K562 (cell line): ENCODE results near the gene SVBP. TPM values are rescaled to one million over a fixed set of nuclear protein-coding genes. Genes with fewer than 3 reads are reported as not detected.

Experiments used
- CHAMP1 ChIP-seq: fragments of 450-650 bp; IDR thresholded peaks from 2 replicates; pipeline ENCODE4 v1.6.1; 2016; ENCODE audit warnings: mild to moderate bottlenecking
- CHD2 ChIP-seq: IDR thresholded peaks from 2 replicates; pipeline ENCODE4 v1.6.1; 2011; ENCODE audit warnings: low read depth, low read length
- CTBP1 ChIP-seq: fragments of 450-650 bp; IDR thresholded peaks from 2 replicates; pipeline ENCODE4 v1.6.1; 2016; ENCODE audit warnings: borderline replicate concordance
- FOXJ3 ChIP-seq: sonication (generic); formaldehyde crosslinking; IDR thresholded peaks from 2 replicates; pipeline ENCODE4 v1.4.0; 2020; ENCODE audit warnings: mild to moderate bottlenecking, missing genetic modification reagents
- ILF3 ChIP-seq: fragments of 450-650 bp; IDR thresholded peaks from 2 replicates; pipeline ENCODE4 v1.6.1; 2018; ENCODE audit warnings: antibody characterized with exemption, mild to moderate bottlenecking, moderate library complexity, borderline replicate concordance
- JUNB ChIP-seq: fragments of 450-650 bp; formaldehyde crosslinking; conservative IDR thresholded peaks from 2 replicates; pipeline ENCODE4 v1.4.0; 2020; ENCODE audit warnings: mild to moderate bottlenecking
- KLF10 ChIP-seq: fragments of 250-450 bp; sonication (Bioruptor Pico); IDR thresholded peaks from 2 replicates; pipeline ENCODE4 v1.6.1; 2021; ENCODE audit warnings: matching md5 sums
- MEF2D ChIP-seq: conservative IDR thresholded peaks from 2 replicates; pipeline ENCODE4 v1.6.1; 2016; ENCODE audit warnings: low read depth, missing genetic modification characterization, missing compliant biosample characterization
- MNT ChIP-seq, 2 experiments: fragments of 450-650 bp; conservative IDR thresholded peaks; 2 replicates each; pipeline ENCODE4 v1.6.1; 2017; ENCODE audit warnings: mild to moderate bottlenecking in 2 of 2, moderate library complexity in 2 of 2
- NR1H2 ChIP-seq: sonication (generic); formaldehyde crosslinking; IDR thresholded peaks from 2 replicates; pipeline ENCODE4 v1.4.0; 2020; ENCODE audit warnings: mild to moderate bottlenecking, missing genetic modification reagents
- RBM22 ChIP-seq: fragments of 200-400 bp; formaldehyde crosslinking; IDR thresholded peaks from 2 replicates; pipeline ENCODE4 v1.6.1; 2018; ENCODE audit warnings: low read length, low read depth; ENCODE audit not compliant: poor library complexity, severe bottlenecking
- SLC30A9 ChIP-seq: fragments of 250-450 bp; sonication (Bioruptor Pico); IDR thresholded peaks from 2 replicates; pipeline ENCODE4 v1.8.0; 2022; ENCODE audit warnings: mild to moderate bottlenecking, moderate library complexity
- YY1 ChIP-seq, 3 experiments: IDR thresholded peaks; 2 replicates each; pipeline ENCODE4 v1.6.1; 2011; ENCODE audit warnings: low read length in 2 of 3, mild to moderate bottlenecking in 2 of 3, moderate library complexity in 2 of 3, borderline replicate concordance in 1 of 3, control low read depth in 1 of 3, low read depth in 1 of 3; ENCODE audit not compliant: insufficient read depth in 3 of 3, insufficient replicate concordance in 2 of 3, control insufficient read depth in 1 of 3, insufficient read length in 1 of 3; ENCODE audit errors: extremely low read depth in 1 of 3
- polyA plus RNA-seq, 8 experiments: library from polyadenylated mRNA; depleted of rRNA in 4 of 8; stranded (reverse) in 5 of 8; unstranded in 3 of 8; fragments of >200 nt; fragmentation: Nextera tagmentation in 2 of 8; fragmentation: Illumina TruSeq in 1 of 8; extraction: Ambion mirVana in 2 of 8; extraction: Trizol in 1 of 8; gene quantifications; 2 replicates each; pipeline versions ENCODE4 v1.2.1 to v1.2.3, GENCODE V29; 2011 to 2014; ENCODE audit warnings: inconsistent platforms in 1 of 8, missing spikeins in 1 of 8
- total RNA-seq, 7 experiments: library from RNA; depleted of rRNA in 6 of 7; stranded (reverse); fragments of >200 nt in 6 of 7; fragmentation: Illumina TruSeq in 2 of 7; extraction: Trizol in 2 of 7; gene quantifications; 2 replicates each; pipeline versions ENCODE4 v1.2.1 to v1.2.3, GENCODE V29; 2011 to 2021; ENCODE audit warnings: low replicate concordance in 1 of 7
- TF ChIP-seq, protein P1 (sequence below): fragments of 450-650 bp; IDR thresholded peaks from one replicate; pipeline ENCODE4 v1.6.1; 2018; ENCODE audit warnings: mild to moderate bottlenecking, moderate library complexity; ENCODE audit not compliant: partially characterized antibody
- TF ChIP-seq, protein P2 (sequence below): sonication (generic); formaldehyde crosslinking; IDR thresholded peaks from 2 replicates; pipeline ENCODE4 v1.8.1; 2022; ENCODE audit warnings: missing genetic modification reagents

SVBP gene
- total and polyA plus RNA-seq, 9 of the 15 experiments (the other 6 are each of a cell fraction or from before 2014, with no cell fraction given): 31.7 to 49.7 (median 40.0) TPM

- TF ChIP-seq, protein P1, sequence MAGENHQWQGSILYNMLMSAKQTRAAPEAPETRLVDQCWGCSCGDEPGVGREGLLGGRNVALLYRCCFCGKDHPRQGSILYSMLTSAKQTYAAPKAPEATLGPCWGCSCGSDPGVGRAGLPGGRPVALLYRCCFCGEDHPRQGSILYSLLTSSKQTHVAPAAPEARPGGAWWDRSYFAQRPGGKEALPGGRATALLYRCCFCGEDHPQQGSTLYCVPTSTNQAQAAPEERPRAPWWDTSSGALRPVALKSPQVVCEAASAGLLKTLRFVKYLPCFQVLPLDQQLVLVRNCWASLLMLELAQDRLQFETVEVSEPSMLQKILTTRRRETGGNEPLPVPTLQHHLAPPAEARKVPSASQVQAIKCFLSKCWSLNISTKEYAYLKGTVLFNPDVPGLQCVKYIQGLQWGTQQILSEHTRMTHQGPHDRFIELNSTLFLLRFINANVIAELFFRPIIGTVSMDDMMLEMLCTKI: no peak
- TF ChIP-seq CHAMP1: no peak
- peak; percentile 66 to 96 (median 92) for TF ChIP-seq YY1 (IDR thresholded peaks at IDR 0.05; ENCODE audit: borderline replicate concordance in 1 of 3, control insufficient read depth in 1 of 3, extremely low read depth in 1 of 3, insufficient read depth in 3 of 3, insufficient read length in 1 of 3, insufficient replicate concordance in 2 of 3, low read depth in 1 of 3, low read length in 2 of 3)
- no peak for TF ChIP-seq KLF10
- peak in 1 of 2 experiments; percentile 42; a peak in 3 of 4 replicates for TF ChIP-seq MNT (conservative IDR thresholded peaks at IDR 0.05)
- TF ChIP-seq RBM22: peak; percentile 62
- TF ChIP-seq, protein P2, sequence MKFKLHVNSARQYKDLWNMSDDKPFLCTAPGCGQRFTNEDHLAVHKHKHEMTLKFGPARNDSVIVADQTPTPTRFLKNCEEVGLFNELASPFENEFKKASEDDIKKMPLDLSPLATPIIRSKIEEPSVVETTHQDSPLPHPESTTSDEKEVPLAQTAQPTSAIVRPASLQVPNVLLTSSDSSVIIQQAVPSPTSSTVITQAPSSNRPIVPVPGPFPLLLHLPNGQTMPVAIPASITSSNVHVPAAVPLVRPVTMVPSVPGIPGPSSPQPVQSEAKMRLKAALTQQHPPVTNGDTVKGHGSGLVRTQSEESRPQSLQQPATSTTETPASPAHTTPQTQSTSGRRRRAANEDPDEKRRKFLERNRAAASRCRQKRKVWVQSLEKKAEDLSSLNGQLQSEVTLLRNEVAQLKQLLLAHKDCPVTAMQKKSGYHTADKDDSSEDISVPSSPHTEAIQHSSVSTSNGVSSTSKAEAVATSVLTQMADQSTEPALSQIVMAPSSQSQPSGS: no peak
- TF ChIP-seq FOXJ3 (CRISPR knock-in tag): no peak
- no peak for TF ChIP-seq JUNB (CRISPR knock-in tag)
- TF ChIP-seq SLC30A9 (CRISPR knock-in tag): no peak
- peak; percentile 60; the same call in 1 of the 2 replicates for TF ChIP-seq CTBP1
- peak; percentile 65 for TF ChIP-seq CHD2
- no peak for TF ChIP-seq NR1H2 (CRISPR knock-in tag)
- peak; percentile 81; the same call in 1 of the 2 replicates for TF ChIP-seq ILF3
- TF ChIP-seq MEF2D (tag): no peak
Observed at GRCh38 chr1:42816585-42817439, at the start of gene SVBP, which contains the start of gene ERMAP (continued).
